SU-DHL-6 (cell line): Measurements from ENCODE around the gene CSF1.

Experiments used
- H2AFZ ChIP-seq: fragments of 200-600 bp; sonication (generic); 2 replicates; pipeline ENCODE4 v1.6.1; 2014; ENCODE audit warnings: low read depth, mild to moderate bottlenecking, moderate library complexity, mixed read lengths, antibody characterized with exemption, low read length; ENCODE audit not compliant: severe bottlenecking
- H3F3A ChIP-seq: fragments of 200-600 bp; shearing (Covaris generic); 2 replicates; pipeline ENCODE4 v1.6.0; 2016; ENCODE audit warnings: antibody characterized with exemption, mild to moderate bottlenecking; ENCODE audit not compliant: insufficient read depth
- H3K27ac ChIP-seq: fragments of 200-600 bp; sonication (generic); 2 replicates; pipeline ENCODE4 v1.5.1; 2016; ENCODE audit warnings: low read depth, mild to moderate bottlenecking, low read length, moderate library complexity, mixed read lengths
- H3K27me3 ChIP-seq: fragments of 200-600 bp; sonication (generic), shearing (Covaris generic); 2 replicates; pipeline ENCODE4 v1.6.0; 2014; ENCODE audit warnings: mild to moderate bottlenecking, low read length
- H3K36me3 ChIP-seq: fragments of 200-600 bp; sonication (generic); 2 replicates; pipeline ENCODE4 v1.6.1; 2014; ENCODE audit warnings: mild to moderate bottlenecking, low read length, mixed read lengths
- H3K4me2 ChIP-seq: fragments of 300-600, 200-600 bp; shearing (Covaris generic), sonication (generic); 2 replicates; pipeline ENCODE4 v1.6.0; 2014; ENCODE audit warnings: low read length, low read depth, mild to moderate bottlenecking; ENCODE audit not compliant: poor library complexity, severe bottlenecking
- H3K4me3 ChIP-seq: fragments of 200-600 bp; sonication (generic); 2 replicates; pipeline ENCODE4 v1.5.1; 2014; ENCODE audit warnings: antibody characterized with exemption, low read length, mild to moderate bottlenecking, mixed read lengths; ENCODE audit not compliant: insufficient read depth, poor library complexity, severe bottlenecking
- H3K79me2 ChIP-seq: fragments of 200-600 bp; sonication (generic); 2 replicates; pipeline ENCODE4 v1.6.1; 2014; ENCODE audit warnings: mild to moderate bottlenecking, low read length, moderate library complexity; ENCODE audit not compliant: insufficient read depth
- H3K9ac ChIP-seq: fragments of 200-600 bp; sonication (generic); 2 replicates; pipeline ENCODE4 v1.7.0; 2014; ENCODE audit warnings: mild to moderate bottlenecking, low read length
- H3K9me2 ChIP-seq: fragments of 200-600 bp; sonication (generic); replicated peaks from 2 replicates; pipeline ENCODE4 v1.6.1; 2014; ENCODE audit warnings: low read length; ENCODE audit not compliant: insufficient read depth
- H3K9me3 ChIP-seq: fragments of 200-600 bp; sonication (generic); 2 replicates; pipeline ENCODE4 v1.6.1; 2014; ENCODE audit warnings: low read length, mixed read lengths; ENCODE audit not compliant: insufficient read depth
- H4K20me1 ChIP-seq: fragments of 200-600 bp; sonication (generic); 2 replicates; pipeline ENCODE4 v1.6.1; 2014; ENCODE audit warnings: low read depth, mild to moderate bottlenecking, antibody characterized with exemption, low read length, moderate library complexity, mixed read lengths
- CTCF ChIP-seq: fragments of 200-600 bp; sonication (generic); IDR thresholded peaks from one replicate; pipeline ENCODE4 v1.5.1; 2017; ENCODE audit warnings: antibody characterized with exemption, mild to moderate bottlenecking, low read length, moderate library complexity; ENCODE audit not compliant: insufficient read depth, poor library complexity, severe bottlenecking
- EZH2phosphoT487 ChIP-seq: fragments of 200-600 bp; sonication (generic), shearing (Covaris generic); conservative IDR thresholded peaks from 2 replicates; pipeline ENCODE4 v1.6.1; 2018; ENCODE audit warnings: mild to moderate bottlenecking, antibody characterized with exemption, low read length, moderate library complexity, mixed read lengths

CSF1 gene

GRCh38 chr1:109935451-109935900 is 24.8 kb downstream of the CSF1 start:
- TF ChIP-seq EZH2phosphoT487: no peak
- TF ChIP-seq CTCF: no peak
- peaks cover 5% of the 10 kb centered on the region for H3K9me3 ChIP-seq
- no peaks in the 10 kb centered on the region for H3K79me2 ChIP-seq
- no peak overlapping the region for H3K4me3 ChIP-seq
- no peaks in the 10 kb centered on the region for H4K20me1 ChIP-seq
- no peak overlapping the region for H3K27ac ChIP-seq
- H3K9ac ChIP-seq: no peak overlapping the region
- H3K9me2 ChIP-seq: no peaks in the 10 kb centered on the region
- H3K36me3 ChIP-seq: no peaks in the 10 kb centered on the region
- H3F3A ChIP-seq: no peaks in the 10 kb centered on the region
- H3K27me3 ChIP-seq: 0 out of 2 replicates have a peak, but pooled peaks cover 6% of the 10 kb centered on the region
- no peak overlapping the region for H3K4me2 ChIP-seq
- no peak overlapping the region for H2AFZ ChIP-seq

GRCh38 chr1:109937738-109938137 is 27.1 kb downstream of the CSF1 start:
- H3K9me2 ChIP-seq: no peaks in the 10 kb centered on the region
- TF ChIP-seq CTCF: no peak
- TF ChIP-seq EZH2phosphoT487: no peak
- H4K20me1 ChIP-seq: no peaks in the 10 kb centered on the region
- H3K4me3 ChIP-seq: no peak overlapping the region
- H3K27me3 ChIP-seq: 0 out of 2 replicates have a peak, but pooled peaks cover 6% of the 10 kb centered on the region
- H3K27ac ChIP-seq: no peak overlapping the region
- H3K4me2 ChIP-seq: no peak overlapping the region
- no peak overlapping the region for H3K9ac ChIP-seq
- H3K9me3 ChIP-seq: peaks cover 5% of the 10 kb centered on the region
- no peaks in the 10 kb centered on the region for H3F3A ChIP-seq
- no peaks in the 10 kb centered on the region for H3K36me3 ChIP-seq
- H3K79me2 ChIP-seq: no peaks in the 10 kb centered on the region
- H2AFZ ChIP-seq: no peak overlapping the region

- no peak overlapping the region for H3K27ac ChIP-seq
- no peaks in the 10 kb centered on the region for H3K9me2 ChIP-seq
- H3K4me3 ChIP-seq: no peak overlapping the region
- H3K4me2 ChIP-seq: no peak overlapping the region
- no peak overlapping the region for H2AFZ ChIP-seq
- TF ChIP-seq EZH2phosphoT487 (no peak), CTCF (no peak)
- no peak overlapping the region for H3K9ac ChIP-seq
- 0 out of 2 replicates have a peak, but pooled peaks cover 6% of the 10 kb centered on the region for H3K27me3 ChIP-seq
- H3K9me3 ChIP-seq: peaks cover 5% of the 10 kb centered on the region
- H3F3A ChIP-seq: no peaks in the 10 kb centered on the region
- no peaks in the 10 kb centered on the region for H3K36me3 ChIP-seq
- H4K20me1 ChIP-seq: no peaks in the 10 kb centered on the region
- no peaks in the 10 kb centered on the region for H3K79me2 ChIP-seq
Measured at GRCh38 chr1:109938556-109938955, 27.9 kb downstream of the CSF1 start.
